G401.6 (cell line): Measurements from ENCODE around the gene ARHGAP26.

Experiments
- FAIRE-seq: peaks from 2 replicates; lab custom pipeline; 2012; peaks lifted over from hg19 to GRCh38; lab: Jason Lieb, UNC

The ARHGAP26 gene

GRCh38 chr5:142811866-142812557, 41.8 kb downstream of the ARHGAP26 start:
- no peak for FAIRE-seq

GRCh38 chr5:142813220-142813619, 43.0 kb downstream of the ARHGAP26 start:
- no peak for FAIRE-seq

GRCh38 chr5:142814122-142814521, 43.9 kb downstream of the ARHGAP26 start:
- FAIRE-seq = no peak

- no peak for FAIRE-seq
Measured at GRCh38 chr5:142815469-142815868, 45.3 kb downstream of the ARHGAP26 start.

- FAIRE-seq = no peak
Measured at GRCh38 chr5:142816531-142817430, 46.6 kb downstream of the ARHGAP26 start.

- FAIRE-seq = no peak
Measured at GRCh38 chr5:142817949-142818431, 47.8 kb downstream of the ARHGAP26 start.

- FAIRE-seq = no peak
Measured at GRCh38 chr5:142819292-142819691, 49.1 kb downstream of the ARHGAP26 start.

- FAIRE-seq = no peak
Measured at GRCh38 chr5:142819825-142820224, 49.6 kb downstream of the ARHGAP26 start.

GRCh38 chr5:142820447-142820846, 50.3 kb downstream of the ARHGAP26 start:
- FAIRE-seq = no peak

GRCh38 chr5:142821034-142821732, 51.0 kb downstream of the ARHGAP26 start:
- FAIRE-seq = no peak

- no peak for FAIRE-seq
Measured at GRCh38 chr5:142821733-142822487, 51.7 kb downstream of the ARHGAP26 start.

GRCh38 chr5:142823126-142823525, 52.9 kb downstream of the ARHGAP26 start:
- FAIRE-seq = no peak

GRCh38 chr5:142823806-142824205, 53.6 kb downstream of the ARHGAP26 start:
- FAIRE-seq = no peak

- FAIRE-seq = no peak
Measured at GRCh38 chr5:142824391-142824790, 54.2 kb downstream of the ARHGAP26 start.

GRCh38 chr5:142825378-142826089, 55.4 kb downstream of the ARHGAP26 start:
- no peak for FAIRE-seq

GRCh38 chr5:142826093-142826492, 55.9 kb downstream of the ARHGAP26 start:
- no peak for FAIRE-seq

- no peak for FAIRE-seq
Measured at GRCh38 chr5:142826741-142827492, 56.7 kb downstream of the ARHGAP26 start.

- no peak for FAIRE-seq
Measured at GRCh38 chr5:142827934-142828576, 57.9 kb downstream of the ARHGAP26 start.

- FAIRE-seq = no peak
Measured at GRCh38 chr5:142828797-142829535, 58.8 kb downstream of the ARHGAP26 start.
